Measurements from ENCODE around the gene PAQR5. TPM values are rescaled to one million over a fixed set of nuclear protein-coding genes. Genes with fewer than 3 reads are reported as not detected.

The PAQR5 gene
- total RNA-seq, 1 donor from 2014 or later, result not detected

DNA sequence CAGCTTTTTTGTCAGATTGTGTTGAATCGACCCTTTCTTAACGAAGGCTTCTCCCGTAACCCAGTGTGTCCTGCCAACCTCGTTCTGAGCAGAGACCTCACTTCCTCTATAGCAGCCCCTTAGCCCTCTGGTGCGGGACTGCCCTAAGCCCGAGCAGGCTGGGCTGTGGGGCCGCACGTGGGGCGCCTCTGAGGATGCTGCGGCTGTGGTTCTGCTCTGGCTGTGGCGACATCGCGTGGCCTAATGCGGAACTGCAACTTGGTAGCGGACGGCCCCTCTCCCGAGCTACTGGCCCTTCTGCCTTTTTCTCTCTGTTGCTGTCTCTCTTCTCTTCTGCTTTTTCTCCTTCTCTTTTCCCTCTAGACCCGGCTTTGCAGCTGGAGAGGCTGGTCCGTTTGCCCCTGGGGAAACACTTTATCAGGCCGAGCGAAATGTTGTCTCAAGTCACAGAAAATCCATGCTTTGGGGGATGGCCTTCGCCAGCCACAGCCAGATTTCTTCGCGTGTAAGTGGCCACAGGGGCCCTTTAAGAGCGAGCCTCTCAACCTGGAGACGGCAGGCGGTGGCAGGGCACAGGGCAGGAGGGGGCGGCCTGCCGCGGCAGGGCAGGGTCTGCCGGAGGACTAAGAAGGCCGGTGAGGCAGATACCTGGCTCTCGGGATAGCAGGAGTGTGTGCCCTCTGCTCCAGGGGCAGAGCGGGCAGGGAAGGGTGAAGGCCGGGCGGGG is 96.0 kb downstream of the PAQR5 start:
- peaks cover 7% of the 10 kb centered on the region for H3K4me1 Mint-ChIP-seq
- H3K4me3 Mint-ChIP-seq, result no peak overlapping the region
- intact Hi-C loops (cut with micrococcal nuclease), result loop anchor here (2.0 to 10.0 kb wide), 3 partner anchors 20 to 840 kb away; partner anchors contain the start of genes GLCE and KIF23
- CTCF ChIA-PET, result interaction anchor here (0.9 to 2.5 kb wide), 9 partner anchors 9 to 342 kb away, joined by 3 to 7 read pairs (median 4); no protein-coding TSS in a partner anchor
- POLR2A ChIA-PET, result interaction anchor here (1.0 kb wide), 1 partner anchor 58 kb away, joined by 3 read pairs; the partner anchor contains the start of gene RPLP1
- ATAC-seq (ENCODE audit: low read depth) (peak; percentile 100), DNase-seq (peak; percentile 82)
- no peaks in the 10 kb centered on the region for H3K36me3 Mint-ChIP-seq (ENCODE audit: low read depth)
- H3K27ac Mint-ChIP-seq, result no peak overlapping the region
- peaks cover 6% of the 10 kb centered on the region for H3K27me3 Mint-ChIP-seq
- H3K9me3 Mint-ChIP-seq, result no peaks in the 10 kb centered on the region
- TF ChIP-seq, protein P1, sequence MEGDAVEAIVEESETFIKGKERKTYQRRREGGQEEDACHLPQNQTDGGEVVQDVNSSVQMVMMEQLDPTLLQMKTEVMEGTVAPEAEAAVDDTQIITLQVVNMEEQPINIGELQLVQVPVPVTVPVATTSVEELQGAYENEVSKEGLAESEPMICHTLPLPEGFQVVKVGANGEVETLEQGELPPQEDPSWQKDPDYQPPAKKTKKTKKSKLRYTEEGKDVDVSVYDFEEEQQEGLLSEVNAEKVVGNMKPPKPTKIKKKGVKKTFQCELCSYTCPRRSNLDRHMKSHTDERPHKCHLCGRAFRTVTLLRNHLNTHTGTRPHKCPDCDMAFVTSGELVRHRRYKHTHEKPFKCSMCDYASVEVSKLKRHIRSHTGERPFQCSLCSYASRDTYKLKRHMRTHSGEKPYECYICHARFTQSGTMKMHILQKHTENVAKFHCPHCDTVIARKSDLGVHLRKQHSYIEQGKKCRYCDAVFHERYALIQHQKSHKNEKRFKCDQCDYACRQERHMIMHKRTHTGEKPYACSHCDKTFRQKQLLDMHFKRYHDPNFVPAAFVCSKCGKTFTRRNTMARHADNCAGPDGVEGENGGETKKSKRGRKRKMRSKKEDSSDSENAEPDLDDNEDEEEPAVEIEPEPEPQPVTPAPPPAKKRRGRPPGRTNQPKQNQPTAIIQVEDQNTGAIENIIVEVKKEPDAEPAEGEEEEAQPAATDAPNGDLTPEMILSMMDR (IDR thresholded peaks at IDR 0.05), result peak; percentile 63

DNA sequence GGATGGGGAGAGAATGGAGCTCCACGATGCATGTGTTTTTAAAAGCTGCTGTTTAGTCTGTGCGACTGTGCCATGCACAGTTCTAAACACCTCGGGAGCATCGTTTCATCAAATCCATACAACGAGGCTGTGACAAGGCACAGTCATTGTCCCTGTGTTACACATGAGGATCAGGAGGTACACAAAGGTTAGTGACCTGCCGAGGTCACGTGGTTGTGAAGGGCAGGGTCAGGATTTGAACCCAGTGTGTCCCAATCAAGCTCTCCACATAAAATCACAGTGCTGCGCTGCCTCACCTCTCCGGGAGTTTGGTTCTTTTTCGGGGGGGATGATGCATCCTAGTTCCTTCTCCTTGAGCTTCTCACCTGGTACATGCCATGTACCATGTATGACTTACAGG is 96.7 kb downstream of the PAQR5 start:
- Mint-ChIP-seq H3K4me3 (no peak overlapping the region), H3K36me3 (ENCODE audit: low read depth) (no peaks in the 10 kb centered on the region), H3K4me1 (peaks cover 7% of the 10 kb centered on the region), H3K27me3 (peaks cover 6% of the 10 kb centered on the region), H3K27ac (no peak overlapping the region), H3K9me3 (no peaks in the 10 kb centered on the region)
- ChIA-PET CTCF (interaction anchor here (1.4 to 2.5 kb wide), 3 partner anchors 11 to 338 kb away, joined by 4 to 7 read pairs (median 7); no protein-coding TSS in a partner anchor), POLR2A (no interaction called here)
- intact Hi-C loops (cut with micrococcal nuclease), result loop anchor here (2.0 to 10.0 kb wide), 2 partner anchors 19 to 841 kb away; partner anchors contain the start of gene KIF23
- TF ChIP-seq, protein P1 (IDR thresholded peaks at IDR 0.05), result no peak
- no peak for DNase-seq
- ATAC-seq (ENCODE audit: low read depth), result no peak

DNA sequence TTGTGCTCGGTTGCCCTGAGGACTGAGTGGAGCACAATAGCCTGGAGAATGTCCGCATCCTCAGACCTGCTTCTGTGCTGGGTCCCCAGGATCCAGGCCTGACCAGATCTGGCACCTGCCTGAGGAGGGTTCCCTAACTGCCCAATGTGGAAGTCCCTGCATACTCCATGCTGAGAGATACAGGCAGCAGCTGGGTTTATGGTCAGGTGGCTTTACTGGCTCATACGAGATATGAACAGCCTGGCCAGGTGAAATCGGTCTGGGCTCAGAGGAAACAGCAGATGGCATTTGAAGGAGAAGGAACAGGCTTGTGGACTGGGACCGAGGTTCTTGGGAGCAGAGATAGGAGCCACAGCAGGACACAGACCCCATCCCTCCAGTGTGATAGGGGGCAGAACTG is 97.3 kb downstream of the PAQR5 start:
- Mint-ChIP-seq H3K27me3 (peaks cover 6% of the 10 kb centered on the region), H3K27ac (no peak overlapping the region), H3K36me3 (ENCODE audit: low read depth) (no peaks in the 10 kb centered on the region), H3K4me1 (peaks cover 7% of the 10 kb centered on the region), H3K4me3 (no peak overlapping the region), H3K9me3 (no peaks in the 10 kb centered on the region)
- intact Hi-C loops (cut with micrococcal nuclease), result loop anchor here (2.0 to 10.0 kb wide), 2 partner anchors 19 to 841 kb away; partner anchors contain the start of gene KIF23
- DNase-seq (no peak), ATAC-seq (ENCODE audit: low read depth) (no peak)
- ChIA-PET CTCF (interaction anchor here (1.4 kb wide), 1 partner anchor 11 kb away, joined by 4 read pairs; no protein-coding TSS in a partner anchor), POLR2A (no interaction called here)
- TF ChIP-seq, protein P1 (IDR thresholded peaks at IDR 0.05), result no peak

DNA sequence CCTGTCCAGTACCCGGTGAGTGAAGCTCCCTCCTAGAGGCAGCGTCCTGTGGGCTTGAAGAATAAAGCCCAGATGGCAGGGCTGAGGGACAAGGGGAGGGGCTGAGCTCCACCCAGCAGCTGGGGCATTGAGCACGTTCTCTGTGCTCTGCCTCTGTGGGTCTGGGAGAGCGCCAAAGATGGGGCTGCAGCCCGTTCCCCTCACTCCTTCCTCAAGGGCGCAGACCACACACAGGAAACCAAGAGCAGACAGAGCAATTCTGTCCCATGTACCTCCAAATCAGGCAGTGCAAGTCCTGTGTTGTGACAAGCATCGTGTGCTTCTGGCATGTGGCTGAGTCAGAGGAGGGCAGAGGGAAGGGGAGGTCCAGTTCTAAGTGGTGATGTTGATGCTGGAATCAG is 99.8 kb downstream of the PAQR5 start:
- Mint-ChIP-seq H3K4me1 (peaks cover 7% of the 10 kb centered on the region), H3K27ac (no peak overlapping the region), H3K4me3 (no peak overlapping the region), H3K9me3 (no peaks in the 10 kb centered on the region), H3K36me3 (ENCODE audit: low read depth) (no peaks in the 10 kb centered on the region), H3K27me3 (peaks cover 6% of the 10 kb centered on the region)
- intact Hi-C loops (cut with micrococcal nuclease), result loop anchor here (10.0 kb wide), 1 partner anchor 844 kb away; no protein-coding TSS in a partner anchor
- ChIA-PET CTCF (no interaction called here), POLR2A (no interaction called here)
- TF ChIP-seq, protein P1 (IDR thresholded peaks at IDR 0.05), result no peak
- DNase-seq (no peak), ATAC-seq (ENCODE audit: low read depth) (no peak)

DNA sequence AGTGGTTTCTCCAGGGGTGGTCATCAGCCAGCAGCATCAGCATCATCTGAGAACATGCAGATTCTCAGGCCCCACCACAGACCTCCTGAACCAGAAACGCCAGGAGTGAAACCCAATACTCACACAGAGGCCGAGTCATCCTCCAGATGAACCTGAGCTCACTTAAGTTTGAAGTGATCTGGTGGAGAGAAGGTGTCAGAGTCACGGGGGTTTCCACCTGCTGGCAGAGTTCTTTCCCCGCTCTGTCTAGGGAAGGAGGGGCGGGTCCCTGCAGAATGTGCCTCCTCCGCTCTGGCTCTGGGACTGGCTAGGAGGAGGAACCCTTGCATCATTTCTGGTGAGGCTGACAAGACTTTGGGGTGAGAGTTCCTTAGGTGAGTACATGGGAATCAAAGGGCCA is 102.1 kb downstream of the PAQR5 start:
- POLR2A ChIA-PET, result no interaction called here
- no peak for ATAC-seq (ENCODE audit: low read depth)
- no peaks in the 10 kb centered on the region for H3K36me3 Mint-ChIP-seq (ENCODE audit: low read depth)
- H3K4me3 Mint-ChIP-seq, result no peak overlapping the region
- intact Hi-C loops (cut with micrococcal nuclease), result no loop called here
- H3K9me3 Mint-ChIP-seq, result no peaks in the 10 kb centered on the region
- no peaks in the 10 kb centered on the region for H3K27me3 Mint-ChIP-seq
- CTCF ChIA-PET, result no interaction called here
- DNase-seq, result no peak
- H3K27ac Mint-ChIP-seq, result no peak overlapping the region
- TF ChIP-seq, protein P1 (IDR thresholded peaks at IDR 0.05), result no peak
- no peaks in the 10 kb centered on the region for H3K4me1 Mint-ChIP-seq

Data from activated B cell treated with CpG ODN at 0.5 μM for 24 hours (primary cell).